HuH-7.5 (cell line): Measurements from ENCODE around the gene MYO9A.

Experiments
- DNase-seq: peaks from one replicate; pipeline ENCODE4 v3.0.0; 2011; ENCODE audit warnings: low spot score

The MYO9A gene

DNA sequence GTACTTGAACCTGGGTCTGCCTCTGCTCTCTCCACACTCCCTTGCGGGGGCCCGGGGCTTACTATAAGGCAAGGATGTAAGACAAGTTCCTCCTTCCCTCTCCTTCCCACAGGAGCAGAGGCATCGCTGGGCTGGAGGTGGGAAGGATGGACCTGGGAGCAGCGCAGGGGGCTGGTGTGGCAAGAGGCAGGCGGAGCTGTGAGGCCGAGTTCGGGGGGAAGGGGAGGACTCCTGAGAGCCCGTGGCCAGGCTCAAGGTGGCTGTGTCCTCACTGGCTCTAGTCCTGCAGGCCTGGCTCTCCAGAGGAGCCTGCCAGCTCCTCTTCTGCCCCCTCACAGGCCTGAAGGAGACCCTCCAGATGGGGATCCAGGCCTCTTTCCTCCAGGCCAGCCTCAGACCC, 308.6 kb downstream of the MYO9A start:
- no peak for DNase-seq

DNA sequence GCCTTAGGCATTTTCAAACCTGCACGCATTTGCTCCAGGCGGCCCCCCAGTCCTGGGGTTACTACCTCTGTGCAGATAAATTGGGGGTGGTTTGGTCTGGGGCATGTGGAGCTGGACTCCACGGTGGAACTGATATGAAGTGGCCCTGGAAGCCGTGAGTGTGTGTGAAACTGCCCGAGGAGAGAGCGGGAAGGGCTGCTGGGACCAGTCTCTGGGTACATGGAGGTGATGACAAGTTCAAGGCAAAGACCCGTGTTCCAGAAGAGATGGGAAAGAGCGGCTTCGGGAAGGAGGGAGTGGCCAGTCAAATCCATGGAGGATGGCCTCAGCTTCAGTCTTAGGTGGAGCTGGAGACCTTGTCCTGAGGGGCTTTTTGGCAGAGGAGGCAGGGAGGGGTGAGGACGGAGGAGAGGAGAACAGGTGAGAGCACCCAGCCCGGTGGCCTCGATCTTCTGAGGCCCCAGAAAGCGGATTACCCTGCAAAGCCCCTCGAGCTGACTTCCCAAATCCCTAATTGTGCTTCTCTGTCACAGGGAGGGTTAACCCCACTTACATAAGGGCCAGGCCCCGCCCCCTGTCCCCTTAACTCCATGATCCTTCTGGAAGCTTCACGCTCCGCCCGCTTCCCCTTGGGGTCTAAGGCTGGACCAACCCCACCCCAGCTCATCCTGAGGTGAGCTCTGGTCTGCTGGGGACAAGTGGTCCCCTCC, 309.5 kb downstream of the MYO9A start:
- DNase-seq, result no peak

DNA sequence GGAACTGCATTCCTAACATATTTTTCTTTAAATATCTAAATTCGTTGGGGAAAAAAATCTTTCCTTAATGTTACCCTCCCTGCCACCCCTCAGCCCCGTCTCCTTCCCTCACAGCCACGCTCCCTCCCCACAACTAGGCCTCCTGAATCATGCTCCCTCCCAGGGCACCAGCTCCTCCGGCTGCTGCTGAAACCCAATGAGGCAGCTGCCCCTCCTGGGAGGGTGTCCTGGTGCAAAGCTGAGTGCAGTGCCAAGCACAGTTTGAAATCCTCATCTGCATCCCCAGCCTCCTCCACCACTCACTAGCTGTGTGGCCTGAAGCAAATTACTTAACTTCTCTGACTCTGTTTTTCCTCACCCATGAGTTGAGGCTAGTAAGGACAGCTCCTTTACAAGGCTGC, 310.3 kb downstream of the MYO9A start:
- DNase-seq, result no peak

DNA sequence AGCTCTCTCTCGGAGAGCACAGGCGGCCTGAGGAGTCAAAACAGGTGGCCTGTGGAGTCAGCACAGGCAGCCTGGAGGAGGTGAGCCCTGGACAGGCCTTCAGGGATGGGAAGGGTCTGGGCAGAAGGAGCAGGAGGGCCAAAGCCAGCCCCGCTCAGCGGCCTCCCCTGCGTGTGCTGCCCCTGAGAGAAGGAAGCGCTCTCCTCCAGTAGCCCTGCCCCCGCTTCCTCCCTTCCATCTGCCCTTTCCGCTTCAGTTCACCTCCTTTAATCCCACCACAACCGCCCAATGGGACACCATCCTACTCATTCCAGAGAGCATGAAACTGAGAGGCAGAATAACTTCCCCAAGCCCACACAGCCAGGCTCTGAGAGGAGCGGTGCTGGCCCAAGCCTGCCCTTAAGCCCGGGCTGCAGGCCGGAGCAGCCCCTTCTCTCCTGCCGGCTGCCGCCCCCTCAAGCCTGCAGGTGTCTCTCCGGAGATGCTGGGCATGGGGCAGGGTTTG, 310.8 kb downstream of the MYO9A start:
- DNase-seq, result no peak

DNA sequence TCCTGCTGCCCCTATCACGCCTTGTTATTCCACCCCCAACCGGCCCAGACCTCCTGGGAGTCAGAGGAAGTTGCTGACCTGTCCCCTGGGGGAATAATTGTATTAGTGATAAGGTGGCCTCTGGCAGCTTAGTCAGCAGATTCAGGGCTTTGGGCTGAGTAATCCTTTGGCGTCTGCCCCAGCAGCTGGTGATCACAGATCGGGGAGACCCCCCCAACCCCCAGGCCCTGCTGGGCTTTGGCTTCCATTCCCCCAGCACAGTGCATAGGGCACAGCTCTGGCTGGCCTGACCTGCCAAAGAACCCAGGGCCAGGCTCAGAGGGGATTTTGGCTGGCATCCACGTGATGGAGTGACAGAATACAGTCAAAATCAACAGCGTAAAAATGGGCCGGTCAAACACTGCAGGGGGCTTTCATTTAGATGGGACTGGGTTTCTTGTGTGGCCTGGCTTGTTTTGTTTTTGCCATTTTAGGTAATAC, 311.5 kb downstream of the MYO9A start:
- no peak for DNase-seq

DNA sequence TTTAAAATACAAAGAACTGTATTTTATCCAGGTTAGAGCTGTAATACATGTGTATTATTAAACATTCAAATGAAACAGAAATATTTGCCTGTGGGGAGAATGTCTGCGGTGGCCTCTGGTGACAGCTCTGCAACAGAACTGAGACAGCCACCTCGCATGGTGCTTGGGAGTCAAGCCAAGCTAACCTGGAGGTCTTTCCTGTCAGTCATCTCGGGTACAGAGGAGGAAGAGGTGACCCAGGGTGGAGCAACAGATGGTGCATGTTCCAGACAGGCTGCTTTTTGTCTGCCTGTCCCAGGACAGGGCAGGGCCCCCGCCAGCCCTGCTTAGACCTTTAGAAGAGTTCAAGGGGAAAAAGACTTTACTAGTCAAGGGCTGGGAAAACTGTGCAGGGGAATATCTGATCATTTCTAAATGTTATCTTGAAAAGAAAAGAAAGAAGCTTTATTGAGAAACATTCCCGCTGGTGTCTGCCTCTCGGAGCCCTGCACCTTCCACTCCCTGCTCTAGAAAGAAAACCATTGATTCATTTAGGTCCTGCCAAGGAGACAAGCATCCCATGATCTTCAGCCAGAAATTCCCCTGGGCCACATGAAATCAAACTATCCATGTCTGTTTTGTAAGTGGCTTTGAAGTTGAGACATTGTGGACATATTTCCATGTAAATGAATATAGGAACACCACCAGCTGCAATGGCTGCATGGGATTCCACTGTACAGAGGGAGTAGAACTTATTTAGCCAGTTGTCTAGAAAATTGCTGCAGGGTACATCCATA, 313.1 kb downstream of the MYO9A start:
- DNase-seq, result no peak

DNA sequence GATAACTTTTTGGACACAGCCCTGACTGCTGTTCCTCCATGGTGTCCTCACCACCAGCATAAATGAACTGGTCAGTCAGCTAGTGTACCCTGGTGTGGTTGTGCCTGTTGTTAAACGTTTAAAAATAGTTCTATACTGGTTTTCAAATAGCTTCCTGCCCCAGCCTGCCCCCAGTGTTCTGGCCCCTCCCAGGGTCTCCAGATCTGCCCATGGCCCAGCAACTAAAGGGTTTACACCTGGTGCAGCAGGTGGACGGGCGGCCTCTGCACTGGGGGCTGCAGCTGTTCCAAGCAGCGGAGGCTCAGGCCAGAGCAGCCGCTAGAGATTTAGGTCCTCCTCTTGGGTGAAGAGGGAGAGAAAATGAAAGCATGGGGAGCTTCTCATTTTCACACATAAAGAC, 313.7 kb downstream of the MYO9A start:
- no peak for DNase-seq

DNA sequence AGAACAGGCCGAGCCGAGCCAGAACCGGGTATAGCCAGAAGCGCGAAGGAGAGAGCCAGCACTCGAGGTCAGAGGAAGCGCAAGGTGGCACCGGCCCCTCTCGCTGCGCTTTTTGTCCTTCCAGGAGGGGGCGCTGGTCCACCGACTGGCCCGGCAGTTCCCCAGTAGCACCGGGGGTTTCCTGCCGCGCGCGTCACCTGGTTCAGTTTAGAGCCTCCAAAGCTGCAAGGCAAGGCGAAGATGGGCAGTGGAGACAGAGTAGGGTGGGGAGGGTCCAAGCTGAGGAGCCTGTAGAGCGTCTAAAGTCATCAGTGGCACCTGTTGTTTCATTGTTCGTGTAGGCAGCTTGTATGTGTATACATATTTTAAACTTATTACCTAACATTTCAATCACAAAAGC, 315.2 kb downstream of the MYO9A start:
- peak; percentile 76 for DNase-seq

DNA sequence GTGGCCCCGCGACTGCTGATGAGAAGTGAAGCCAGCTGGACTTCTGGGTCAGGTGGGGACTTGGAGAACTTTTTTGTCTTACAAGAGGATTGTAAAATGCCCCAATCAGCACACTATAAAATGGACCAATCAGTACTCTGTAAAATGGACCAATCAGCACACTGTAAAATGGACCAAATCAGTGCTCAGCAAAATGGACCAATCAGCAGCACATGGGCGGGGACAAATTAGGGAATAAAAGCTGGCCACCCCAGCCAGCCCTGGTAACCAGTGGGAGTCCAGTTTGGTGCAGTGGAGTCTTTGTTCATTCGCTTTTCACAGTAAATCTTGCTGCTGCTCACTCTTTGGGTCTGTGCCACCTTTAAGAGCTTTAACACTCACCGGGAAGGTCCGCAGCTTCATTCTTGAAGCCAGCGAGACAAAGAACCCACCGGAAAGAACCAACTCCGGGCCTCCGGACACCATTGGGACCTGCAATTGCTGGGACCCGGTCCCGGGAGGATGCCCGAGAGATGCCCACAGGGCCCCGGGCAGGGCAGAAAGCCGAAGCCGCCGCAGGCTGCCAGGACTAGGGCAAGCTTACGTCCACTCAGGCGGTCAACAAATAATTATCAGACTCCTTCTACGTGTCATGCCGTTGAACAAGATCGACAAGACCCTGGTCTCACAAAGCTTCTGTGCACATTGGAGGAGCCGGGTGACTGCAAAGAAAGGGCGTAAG, 315.9 kb downstream of the MYO9A start:
- no peak for DNase-seq

DNA sequence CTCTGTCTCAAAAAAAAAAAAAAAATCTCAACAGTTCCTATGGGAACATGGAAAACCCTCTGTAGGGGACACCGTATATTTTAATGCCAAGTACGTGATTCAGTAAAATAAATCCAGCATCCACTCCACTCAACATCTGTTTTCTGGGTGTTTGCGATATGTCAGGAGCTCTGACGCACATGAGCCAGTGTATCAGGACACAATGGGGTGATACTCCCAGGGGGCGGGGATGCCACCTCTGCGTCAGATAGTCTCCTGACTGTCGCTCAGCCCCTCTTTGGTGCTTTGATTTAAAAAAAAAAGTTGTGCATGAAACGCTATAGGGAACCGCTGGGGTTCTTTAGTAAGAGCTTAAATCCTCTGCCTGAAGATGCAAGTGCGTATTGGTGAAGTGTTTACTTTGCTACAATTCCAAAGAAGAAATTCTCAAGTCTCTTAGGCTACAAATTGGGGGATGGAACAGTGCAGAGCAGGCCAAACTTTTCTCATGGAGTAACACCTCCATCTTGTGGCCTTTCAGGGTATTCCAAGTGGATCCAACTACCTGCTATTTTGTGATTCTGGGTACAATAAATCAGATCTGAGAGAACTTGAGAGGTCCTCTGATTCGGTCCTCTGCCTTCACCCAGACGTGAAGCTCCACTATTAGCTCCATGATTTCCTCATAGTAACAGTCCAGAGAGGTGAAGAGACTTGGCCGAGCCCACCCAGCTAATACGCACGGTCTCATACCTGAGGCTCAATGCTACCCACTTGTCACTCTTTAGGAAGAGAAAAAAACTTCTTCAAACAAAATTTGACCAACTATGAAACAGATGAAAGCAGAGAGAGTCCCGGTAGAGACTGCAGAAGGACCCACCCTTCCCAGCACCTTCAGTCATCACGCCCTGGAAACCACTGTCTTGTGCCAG, 316.9 kb downstream of the MYO9A start:
- peak; percentile 66 for DNase-seq

DNA sequence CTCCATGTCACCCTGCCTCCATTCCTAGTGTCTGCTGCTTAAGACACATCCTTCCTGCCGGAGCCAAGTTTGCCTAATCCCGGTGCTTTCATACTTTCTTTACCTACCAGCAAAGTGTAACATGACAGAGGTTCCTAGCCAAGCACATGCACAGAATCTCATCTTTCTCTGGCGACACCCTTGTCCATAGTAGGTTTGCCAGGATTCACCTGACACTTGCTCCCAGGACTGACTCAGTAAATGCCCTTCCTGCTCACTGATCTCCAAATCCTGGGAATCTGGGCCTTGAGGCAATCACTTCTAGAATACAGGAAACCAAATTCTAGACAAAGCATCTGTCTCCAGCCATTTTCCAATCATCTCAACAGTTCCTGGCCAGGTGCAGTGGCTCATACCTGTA, 317.8 kb downstream of the MYO9A start:
- DNase-seq, result no peak

DNA sequence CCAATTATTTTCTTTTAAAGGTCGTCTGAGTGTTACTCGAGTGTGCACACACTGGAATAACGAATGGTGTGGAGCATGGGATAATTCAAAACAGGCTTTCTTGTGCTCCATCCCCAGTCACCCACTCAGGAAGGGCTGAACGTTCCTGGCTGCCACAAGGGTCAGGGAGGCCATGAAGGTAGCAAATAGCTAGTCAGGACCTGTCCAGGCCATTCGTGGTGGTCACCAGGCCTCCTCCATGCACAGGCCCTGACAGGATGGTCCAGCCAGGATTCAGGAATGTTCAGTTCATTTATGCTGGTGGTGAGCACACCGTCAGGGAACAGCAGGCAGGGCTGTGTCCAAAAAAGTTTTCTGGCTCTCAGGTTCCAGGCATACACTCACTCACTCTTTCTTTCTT, 319.3 kb downstream of the MYO9A start:
- no peak for DNase-seq

DNA sequence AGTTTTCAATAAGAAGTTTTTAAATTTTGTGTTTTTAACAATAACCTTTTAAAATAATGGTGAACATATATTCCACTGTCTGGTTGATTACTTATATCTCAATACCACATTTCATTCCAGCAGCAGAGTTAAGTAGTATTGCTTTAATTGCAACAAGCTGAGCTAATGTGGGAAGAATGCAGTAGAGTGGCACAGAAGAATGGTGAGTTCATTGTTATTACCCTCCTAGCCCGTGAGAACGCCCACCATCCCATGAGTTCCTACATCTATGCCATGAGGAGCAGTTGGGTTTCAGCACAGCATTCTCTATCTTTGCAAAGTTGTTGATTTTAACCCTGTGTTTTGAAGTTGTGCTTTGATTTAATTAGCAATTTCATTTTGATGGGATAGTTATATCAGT, 325.4 kb downstream of the MYO9A start:
- DNase-seq, result no peak

DNA sequence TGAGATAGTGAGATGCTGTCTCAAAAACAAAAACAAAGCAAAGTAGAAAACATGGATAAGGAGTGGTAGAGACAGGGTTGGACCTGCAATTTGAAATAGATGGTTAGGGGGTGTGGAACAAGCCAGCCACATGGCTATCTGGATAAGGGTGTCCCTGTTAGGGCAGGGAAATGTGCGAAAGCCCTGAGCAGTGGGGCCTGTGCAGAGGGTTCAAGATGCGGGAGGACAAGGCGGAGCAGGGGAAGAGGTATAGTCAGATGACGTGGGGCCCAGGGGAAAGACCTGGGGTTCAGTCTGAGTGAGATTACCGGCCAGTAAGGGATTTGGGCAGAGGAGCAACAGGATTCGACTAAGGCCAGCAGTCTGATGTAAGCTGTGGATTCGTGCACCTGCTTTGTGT, 326.0 kb downstream of the MYO9A start:
- no peak for DNase-seq

DNA sequence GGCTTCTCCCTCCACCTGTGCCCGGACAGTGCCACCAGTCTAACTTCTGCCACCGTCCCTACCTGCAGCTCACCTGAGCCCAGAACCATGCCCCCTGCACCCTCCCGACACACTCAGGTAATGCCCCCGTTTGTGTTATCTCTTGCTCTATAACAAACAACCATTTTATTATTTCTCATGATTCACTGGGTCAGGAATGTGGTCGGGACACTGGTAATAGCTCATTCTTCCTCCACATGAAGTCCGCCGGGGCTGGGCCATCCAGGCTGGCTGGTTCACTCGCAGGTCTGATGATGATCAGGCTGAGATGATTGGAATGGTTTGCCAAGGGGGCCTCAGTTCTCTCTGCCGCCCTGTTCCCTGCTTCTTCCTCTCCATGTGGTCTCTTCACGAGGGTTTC, 327.9 kb downstream of the MYO9A start:
- DNase-seq, result no peak

DNA sequence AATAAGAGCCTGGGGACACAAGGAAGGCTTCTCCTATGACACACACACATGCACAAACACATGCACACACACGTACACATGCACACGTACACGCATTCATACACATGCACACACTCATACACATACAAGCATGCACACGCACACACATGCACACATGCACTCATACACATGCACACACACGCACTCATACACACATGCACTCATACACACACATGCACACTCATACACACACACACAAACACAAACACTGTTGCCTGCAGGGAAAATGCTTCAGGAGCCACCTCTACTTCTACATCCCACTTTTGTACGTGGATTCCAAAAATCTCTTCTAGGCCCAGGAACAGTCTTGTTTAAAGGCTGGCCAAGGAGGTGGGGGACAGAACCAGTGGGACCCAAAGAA, 328.3 kb downstream of the MYO9A start:
- DNase-seq, result no peak

DNA sequence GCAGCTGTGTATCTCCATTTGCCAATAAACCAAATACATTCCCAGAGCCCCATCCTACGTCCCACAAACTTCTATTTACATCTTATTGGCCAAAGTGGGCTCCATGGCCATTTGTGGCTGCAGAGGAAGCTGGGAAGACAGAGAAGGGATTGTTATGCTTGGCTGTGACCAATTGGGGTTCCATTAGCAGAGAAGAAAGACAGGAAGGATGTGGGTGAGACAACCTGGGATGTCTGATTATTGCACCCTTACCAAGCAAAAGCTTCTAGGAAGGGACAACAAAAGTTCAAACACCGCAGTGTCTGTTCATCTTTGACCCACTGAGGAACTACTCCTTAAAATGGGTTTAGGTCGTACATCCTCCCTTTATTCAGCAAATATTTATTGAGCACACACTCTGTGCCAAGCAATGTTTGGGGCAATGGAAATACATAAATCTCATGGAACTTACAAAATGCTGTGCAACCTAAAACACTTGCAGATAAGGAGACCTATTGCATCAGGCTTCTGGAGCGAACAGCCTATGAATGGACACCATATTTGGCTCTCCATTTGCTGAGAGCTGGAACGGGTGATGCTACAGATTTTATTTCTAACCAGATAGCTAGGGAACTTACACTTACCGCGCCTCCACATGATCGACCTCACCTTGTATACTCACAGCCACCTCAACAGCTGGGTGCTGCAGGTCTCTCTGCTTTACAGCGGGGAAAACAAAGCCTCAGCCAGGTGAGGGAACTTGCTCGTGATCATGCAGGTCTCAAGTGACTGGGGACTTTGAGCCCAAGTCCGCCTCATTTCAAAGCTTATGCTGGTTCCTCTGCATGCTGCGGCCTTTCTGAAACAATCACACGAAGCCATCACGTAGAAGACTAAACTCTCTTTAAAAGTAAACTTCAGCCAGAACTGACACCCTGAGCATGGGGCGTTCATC, 329.0 kb downstream of the MYO9A start:
- no peak for DNase-seq

DNA sequence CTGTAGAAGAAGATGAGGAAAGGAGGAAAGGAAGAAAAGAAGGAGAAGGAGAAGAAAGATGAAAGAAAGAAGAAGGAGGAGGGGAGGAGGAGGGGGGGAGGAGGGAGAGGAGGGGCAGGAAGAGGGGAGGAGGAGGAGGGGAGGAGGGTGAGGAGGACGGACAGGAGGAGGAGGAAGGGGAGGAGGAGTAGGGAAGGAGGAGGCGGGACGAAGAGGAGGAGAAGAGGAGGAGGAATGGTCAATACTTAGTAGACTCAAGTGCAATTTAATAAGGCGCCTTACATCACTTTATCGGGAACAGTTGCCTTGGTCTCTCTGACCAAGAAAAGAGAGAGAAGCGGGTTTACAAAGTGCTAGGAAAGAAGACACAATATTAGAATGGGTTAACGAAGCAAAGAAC, 331.3 kb downstream of the MYO9A start:
- no peak for DNase-seq

DNA sequence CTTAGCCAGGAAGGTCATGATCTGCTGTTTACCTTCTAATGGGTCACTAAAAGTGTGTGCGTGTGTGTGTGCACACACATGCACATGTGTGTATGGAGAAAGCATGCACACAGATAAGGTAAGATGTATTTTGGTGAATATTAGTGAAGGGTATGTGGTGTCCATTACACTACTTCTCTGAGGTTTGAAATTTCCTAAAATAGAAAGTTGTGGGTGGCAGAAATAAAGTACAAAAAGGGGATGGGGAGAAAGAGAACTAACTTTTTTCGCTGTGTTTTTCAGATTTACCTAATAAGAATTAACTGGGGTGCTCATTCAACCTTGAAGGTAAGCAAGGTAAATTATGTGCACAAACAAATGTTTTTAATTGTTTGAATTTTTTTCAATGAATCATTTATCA, 332.0 kb downstream of the MYO9A start:
- no peak for DNase-seq

DNA sequence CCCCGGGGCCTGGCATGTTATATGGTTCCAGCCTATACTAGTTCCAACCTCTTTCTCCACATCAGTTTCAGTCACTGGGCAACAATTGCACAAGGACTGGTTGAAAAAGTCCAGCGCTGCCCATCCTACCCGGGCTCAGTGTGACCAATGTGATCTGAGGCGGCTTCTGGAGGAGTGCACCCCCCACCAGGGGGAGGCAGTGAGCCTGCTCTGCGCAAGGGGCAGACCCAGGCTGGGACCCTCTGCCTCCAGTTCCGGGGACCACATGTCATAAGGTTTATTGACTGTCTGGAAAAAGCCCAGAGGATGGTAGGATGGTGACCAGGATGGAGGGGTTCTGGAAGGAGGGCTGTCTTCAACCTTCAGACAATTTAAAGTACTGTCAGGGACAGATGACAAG, 333.2 kb downstream of the MYO9A start:
- no peak for DNase-seq
